Activated naive CD4-positive, alpha-beta T cell treated with anti-CD3 and anti-CD28 coated beads, Interleukin-2, amount 50 U/mL, for 16 hours (primary cell): Measurements from ENCODE around the gene TSSK6.
"Not testable (repeated sequence)": the region's sequence is repeated elsewhere in the genome, so short reads cannot be mapped to it uniquely, and the experiment has no call there.

ENCODE experiments used
- DNase-seq: peaks from one replicate; pipeline ENCODE4 v3.0.0-alpha.2; 2020

Gene TSSK6

GRCh38 chr19:19486343-19487076 lies 28.8 kb downstream of the TSSK6 start:
- DNase-seq = no peak

GRCh38 chr19:19485998-19486290 lies 29.4 kb downstream of the TSSK6 start:
- no peak for DNase-seq

- DNase-seq = no peak
Measured at GRCh38 chr19:19485161-19485997, 30.0 kb downstream of the TSSK6 start.

- DNase-seq = no peak
Measured at GRCh38 chr19:19482809-19483596, 32.3 kb downstream of the TSSK6 start.

- DNase-seq = no peak
Measured at GRCh38 chr19:19480688-19481087, 34.7 kb downstream of the TSSK6 start.

GRCh38 chr19:19477705-19478383 lies 37.5 kb downstream of the TSSK6 start:
- DNase-seq = no peak

- DNase-seq = no peak
Measured at GRCh38 chr19:19475849-19476828, 39.2 kb downstream of the TSSK6 start.

GRCh38 chr19:19475015-19475765 lies 40.2 kb downstream of the TSSK6 start:
- no peak for DNase-seq

- not testable (repeated sequence) for DNase-seq
Measured at GRCh38 chr19:19472106-19472505, 43.2 kb downstream of the TSSK6 start.

GRCh38 chr19:19471682-19472081 lies 43.7 kb downstream of the TSSK6 start:
- no peak for DNase-seq

GRCh38 chr19:19470579-19470978 lies 44.8 kb downstream of the TSSK6 start:
- DNase-seq = no peak

- no peak for DNase-seq
Measured at GRCh38 chr19:19468424-19469050, 46.8 kb downstream of the TSSK6 start.

- DNase-seq = no peak
Measured at GRCh38 chr19:19466201-19466600, 49.1 kb downstream of the TSSK6 start.

- DNase-seq = no peak
Measured at GRCh38 chr19:19465436-19466070, 49.8 kb downstream of the TSSK6 start.

GRCh38 chr19:19464339-19465098 lies 50.8 kb downstream of the TSSK6 start:
- no peak for DNase-seq
